ENCODE data around the gene LDB3.

LDB3 gene

GRCh38 chr10:86703176-86703575, 34.9 kb downstream of the LDB3 start:
- DNase-seq: no peak

- no peak for DNase-seq
Measured at GRCh38 chr10:86705139-86705538, 36.8 kb downstream of the LDB3 start.

GRCh38 chr10:86705905-86706304, 37.6 kb downstream of the LDB3 start:
- DNase-seq: no peak

GRCh38 chr10:86706401-86706841, 38.1 kb downstream of the LDB3 start:
- DNase-seq: no peak

- DNase-seq: no peak
Measured at GRCh38 chr10:86706977-86707376, 38.7 kb downstream of the LDB3 start.

- DNase-seq: no peak
Measured at GRCh38 chr10:86707505-86707904, 39.2 kb downstream of the LDB3 start.

- no peak for DNase-seq
Measured at GRCh38 chr10:86708068-86708782, 39.9 kb downstream of the LDB3 start.

- DNase-seq: no peak
Measured at GRCh38 chr10:86708783-86709380, 40.6 kb downstream of the LDB3 start.

GRCh38 chr10:86709396-86710185, 41.3 kb downstream of the LDB3 start:
- no peak for DNase-seq

GRCh38 chr10:86710987-86711512, 42.7 kb downstream of the LDB3 start:
- DNase-seq: peak in 54 of 56 donors; percentile 18 to 88 (median 70)

- peak in 21 of 56 donors; percentile 16 to 71 (median 48) for DNase-seq
Measured at GRCh38 chr10:86711513-86712316, 43.4 kb downstream of the LDB3 start.

- DNase-seq: peak in 3 of 56 donors; percentile 32 to 58 (median 40)
Measured at GRCh38 chr10:86712317-86712707, 44.0 kb downstream of the LDB3 start.

- no peak for DNase-seq
Measured at GRCh38 chr10:86715156-86715795, 47.0 kb downstream of the LDB3 start.

GRCh38 chr10:86715836-86716235, 47.5 kb downstream of the LDB3 start:
- no peak for DNase-seq

GRCh38 chr10:86716466-86716865, 48.2 kb downstream of the LDB3 start:
- no peak for DNase-seq

- DNase-seq: no peak
Measured at GRCh38 chr10:86718556-86718955, 50.2 kb downstream of the LDB3 start.

- no peak for DNase-seq
Measured at GRCh38 chr10:86721232-86721631, 52.9 kb downstream of the LDB3 start.

- DNase-seq: no peak
Measured at GRCh38 chr10:86723009-86723408, 54.7 kb downstream of the LDB3 start.

- DNase-seq: no peak
Measured at GRCh38 chr10:86724445-86724844, 56.1 kb downstream of the LDB3 start.

GRCh38 chr10:86725980-86726676, 57.8 kb downstream of the LDB3 start:
- DNase-seq: no peak

Data from amygdala (tissue), 56 donors.